Vagina (tissue), 2 donors: ENCODE results near the gene SLC25A21. TPM values are rescaled to one million over a fixed set of nuclear protein-coding genes. Genes with fewer than 3 reads are reported as not detected.

Experiments used
- DNase-seq, 2 donors: peaks; one replicate each; pipeline ENCODE4 v3.0.0-alpha.2; 2017; ENCODE audit errors: extremely low spot score in 2 of 2
- H3K27ac ChIP-seq: fragments of 200-600 bp; sonication (generic); one replicate; pipeline ENCODE4 v1.5.1; 2019
- H3K27me3 ChIP-seq: fragments of 200-600 bp; sonication (generic); one replicate; pipeline ENCODE4 v1.5.1; 2019
- H3K36me3 ChIP-seq, 2 donors: fragments of 200-600 bp; sonication (generic); one replicate each; pipeline ENCODE4 v1.5.1; 2017 to 2019
- H3K4me1 ChIP-seq: fragments of 200-600 bp; sonication (generic); one replicate; pipeline ENCODE4 v1.5.1; 2019
- H3K4me3 ChIP-seq, 2 donors: fragments of 200-600 bp; sonication (generic); 1 replicate in 1 of 2; 2 replicates in 1 of 2; pipeline ENCODE4 v1.5.1; 2016 to 2019
- H3K9me3 ChIP-seq: fragments of 200-600 bp; sonication (generic); one replicate; pipeline ENCODE4 v1.5.1; 2019
- CTCF ChIP-seq, 3 experiments: fragments of 450-650 bp in 2 of 3; fragments of 200-600 bp in 1 of 3; sonication (generic) in 1 of 3; IDR thresholded peaks; one replicate each; pipeline ENCODE4 v1.5.1; 2017 to 2019; ENCODE audit warnings: antibody characterized with exemption in 3 of 3, mild to moderate bottlenecking in 2 of 3, moderate library complexity in 2 of 3
- POLR2A ChIP-seq, 2 donors: fragments of 450-650 bp; IDR thresholded peaks; one replicate each; pipeline ENCODE4 v1.6.1; 2017; ENCODE audit warnings: antibody characterized with exemption in 2 of 2, mild to moderate bottlenecking in 2 of 2, moderate library complexity in 2 of 2
- POLR2AphosphoS5 ChIP-seq, 2 donors: sonication (generic); formaldehyde crosslinking; IDR thresholded peaks; one replicate each; pipeline ENCODE4 v1.9.0; 2017; ENCODE audit warnings: antibody characterized with exemption in 2 of 2, mild to moderate bottlenecking in 2 of 2, low read depth in 1 of 2; ENCODE audit not compliant: insufficient read depth in 1 of 2
- intact Hi-C: fragments of 100-400 bp; cut with DNase I; formaldehyde crosslinking; loops from one replicate; pipeline ENCODE4 v1.15.1; 2023
- total RNA-seq: library from RNA; depleted of rRNA; stranded (reverse); fragments of >200 nt; gene quantifications from one replicate; pipeline ENCODE4 v1.2.3, GENCODE V29; 2016

The SLC25A21 gene
- total RNA-seq, 1 donor from 2014 or later: 0.49 TPM

DNA sequence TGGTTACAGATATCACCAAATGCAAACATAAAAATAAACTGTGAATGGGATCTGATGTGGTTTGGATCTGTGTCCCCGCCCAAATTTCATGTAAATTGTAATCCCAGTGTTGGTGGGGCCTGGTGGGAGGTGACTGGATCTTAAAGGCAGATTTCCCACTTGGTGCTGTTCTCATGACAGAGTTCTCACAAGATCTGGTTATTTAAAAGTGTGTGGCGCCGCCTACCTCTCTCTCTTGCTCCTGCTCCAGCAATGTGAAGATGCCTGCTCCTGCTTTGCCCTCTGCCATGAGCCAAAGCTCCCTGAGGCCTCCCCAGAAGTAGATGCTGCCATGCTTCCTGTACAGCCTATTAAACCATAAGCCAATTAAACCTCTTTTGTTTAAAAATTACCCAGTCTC is 47.8 kb downstream of the SLC25A21 start:
- intact Hi-C loops: no loop called here
- Histone ChIP-seq H3K27ac (no peak overlapping the region), H3K4me3 (no peak overlapping the region), H3K9me3 (no peaks in the 10 kb centered on the region), H3K36me3 (no peaks in the 10 kb centered on the region), H3K27me3 (no peaks in the 10 kb centered on the region), H3K4me1 (no peaks in the 10 kb centered on the region)
- DNase-seq: no peak
- no peak for TF ChIP-seq POLR2AphosphoS5 (IDR thresholded peaks at IDR 0.05; ENCODE audit: insufficient read depth in 1 of 2, low read depth in 1 of 2)
- TF ChIP-seq POLR2A (IDR thresholded peaks at IDR 0.05): no peak
- TF ChIP-seq CTCF (IDR thresholded peaks at IDR 0.05): no peak

DNA sequence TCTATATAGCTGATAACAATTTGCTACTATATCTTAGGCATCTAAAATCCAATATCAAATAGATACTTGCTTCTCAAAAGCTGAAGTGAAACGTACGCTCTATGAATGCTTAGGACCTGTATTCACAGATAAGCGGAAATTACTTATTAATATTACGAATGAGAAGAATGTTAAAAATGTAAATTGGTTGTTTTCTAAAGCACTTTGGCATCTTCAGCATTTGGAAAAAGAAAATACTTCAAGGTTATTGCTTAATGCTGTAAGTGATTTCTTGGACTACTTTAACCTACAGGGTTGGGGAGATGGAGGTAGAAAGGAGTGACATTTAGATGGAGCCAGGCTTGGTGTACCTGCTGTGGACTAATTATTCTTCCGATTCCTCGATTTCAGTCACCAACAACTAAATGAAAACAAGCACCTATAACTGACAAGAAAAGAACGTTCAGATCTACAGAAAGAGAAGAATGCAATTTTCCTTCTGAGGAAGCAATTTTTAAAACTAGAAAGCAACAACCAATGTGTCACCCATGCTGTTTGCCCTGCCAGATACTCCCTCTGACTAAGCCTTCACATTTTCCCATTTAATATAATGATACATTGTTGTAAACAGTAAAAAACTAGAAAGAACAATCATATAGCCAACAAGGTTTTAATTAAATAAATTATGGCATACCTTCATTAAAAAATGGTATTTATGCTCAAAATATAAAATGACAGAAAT is 49.3 kb downstream of the SLC25A21 start:
- intact Hi-C loops: no loop called here
- Histone ChIP-seq H3K27me3 (no peaks in the 10 kb centered on the region), H3K4me1 (no peaks in the 10 kb centered on the region), H3K9me3 (no peaks in the 10 kb centered on the region), H3K27ac (no peak overlapping the region), H3K36me3 (no peaks in the 10 kb centered on the region), H3K4me3 (no peak overlapping the region)
- no peak for DNase-seq
- TF ChIP-seq POLR2A (IDR thresholded peaks at IDR 0.05) (no peak), CTCF (IDR thresholded peaks at IDR 0.05) (no peak), POLR2AphosphoS5 (IDR thresholded peaks at IDR 0.05; ENCODE audit: insufficient read depth in 1 of 2, low read depth in 1 of 2) (no peak)

DNA sequence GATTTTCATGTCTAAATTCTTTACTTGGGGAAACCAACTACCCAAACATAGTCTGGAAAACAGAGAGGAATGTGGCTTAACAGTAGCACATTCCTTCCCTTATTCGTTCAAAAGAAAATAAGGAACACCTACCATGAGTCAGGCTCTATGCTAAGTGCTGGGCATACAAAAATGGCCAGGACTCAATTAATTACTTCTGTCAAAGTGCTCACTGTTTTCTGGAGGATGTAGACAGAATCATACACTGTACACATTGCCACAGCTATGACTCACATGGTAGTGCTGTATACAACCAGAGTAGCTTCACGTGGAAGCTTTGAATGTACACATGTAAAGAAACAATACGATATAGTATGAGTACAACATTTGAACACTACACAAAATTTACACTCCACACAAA is 50.1 kb downstream of the SLC25A21 start:
- Histone ChIP-seq H3K36me3 (no peaks in the 10 kb centered on the region), H3K4me3 (no peak overlapping the region), H3K4me1 (peaks cover 4% of the 10 kb centered on the region), H3K27ac (no peak overlapping the region), H3K27me3 (no peaks in the 10 kb centered on the region), H3K9me3 (no peaks in the 10 kb centered on the region)
- DNase-seq: no peak
- intact Hi-C loops: no loop called here
- TF ChIP-seq POLR2AphosphoS5 (IDR thresholded peaks at IDR 0.05; ENCODE audit: insufficient read depth in 1 of 2, low read depth in 1 of 2) (peak in 1 of 2 donors; percentile 39), CTCF (IDR thresholded peaks at IDR 0.05) (no peak), POLR2A (IDR thresholded peaks at IDR 0.05) (no peak)

- TF ChIP-seq POLR2A (IDR thresholded peaks at IDR 0.05): no peak
- TF ChIP-seq CTCF (IDR thresholded peaks at IDR 0.05): no peak
- no peak for TF ChIP-seq POLR2AphosphoS5 (IDR thresholded peaks at IDR 0.05; ENCODE audit: insufficient read depth in 1 of 2, low read depth in 1 of 2)
- no peaks in the 10 kb centered on the region for H3K27me3 ChIP-seq
- intact Hi-C loops: no loop called here
These were observed 53.6 kb downstream of the SLC25A21 start for GRCh38 chr14:37118673-37119366.

More at GRCh38 chr14:37118673-37119366, 53.6 kb downstream of the SLC25A21 start:
- Histone ChIP-seq H3K36me3 (no peaks in the 10 kb centered on the region), H3K27ac (no peak overlapping the region), H3K4me1 (peaks cover 7% of the 10 kb centered on the region), H3K4me3 (no peak overlapping the region), H3K9me3 (no peaks in the 10 kb centered on the region)
- DNase-seq: no peak
